HepG2 (cell line): ENCODE results near the gene SERTAD1.

ENCODE experiments used
- MBD4 ChIP-seq: IDR thresholded peaks from 2 replicates; pipeline ENCODE4 v1.6.1; 2012; ENCODE audit warnings: low read length, inconsistent platforms, borderline replicate concordance
- ZNF274 ChIP-seq: sonication (generic); formaldehyde crosslinking; IDR thresholded peaks from 2 replicates; pipeline ENCODE4 v1.5.1; 2020; ENCODE audit warnings: mild to moderate bottlenecking, missing genetic modification reagents
- ZNF431 ChIP-seq: sonication (generic); formaldehyde crosslinking; IDR thresholded peaks from 2 replicates; pipeline ENCODE4 v1.9.0; 2022; ENCODE audit warnings: missing genetic modification reagents, low read depth, mild to moderate bottlenecking, borderline replicate concordance
- ZNF777 ChIP-seq: sonication (generic); formaldehyde crosslinking; IDR thresholded peaks from 2 replicates; pipeline ENCODE4 v1.4.0; 2020; ENCODE audit warnings: missing genetic modification reagents

- no peak for TF ChIP-seq ZNF777 (CRISPR knock-in tag)
- TF ChIP-seq ZNF274 (CRISPR knock-in tag), result no peak
- TF ChIP-seq ZNF431, result no peak
- no peak for TF ChIP-seq MBD4
These were observed 48.9 kb upstream of the SERTAD1 start for GRCh38 chr19:40474737-40475136.
